Calu3 (cell line): ENCODE data around the gene SLAMF1. TPM values are rescaled to one million over a fixed set of nuclear protein-coding genes. Genes with fewer than 3 reads are reported as not detected.

Experiments used
- BruUV-seq: library from RNA; stranded (reverse); fragments of 400-500 nt; replicated peaks from 2 replicates; lab custom pipeline; 2021; lab: Mats Ljungman, UMichigan
- CTCF ChIA-PET: fragments of 300-600 bp; sonication (Branson Sonifier 250); formaldehyde crosslinking; loops from one replicate; lab custom pipeline; 2022; ENCODE audit warnings: antibody characterized with exemption; lab: Charles Lee
- DNase-seq: peaks from one replicate; pipeline ENCODE4 v3.0.0; 2022
- H3K27ac Mint-ChIP-seq: one replicate; pipeline ENCODE4 v1.8.0; 2022; ENCODE audit warnings: mixed read lengths; ENCODE audit not compliant: unreplicated experiment
- H3K27me3 Mint-ChIP-seq: one replicate; pipeline ENCODE4 v1.8.0; 2022; ENCODE audit warnings: mixed read lengths; ENCODE audit not compliant: unreplicated experiment
- H3K36me3 Mint-ChIP-seq: one replicate; pipeline ENCODE4 v1.8.0; 2022; ENCODE audit warnings: mild to moderate bottlenecking, moderate library complexity, mixed read lengths; ENCODE audit not compliant: insufficient read depth, unreplicated experiment
- H3K4me1 Mint-ChIP-seq: one replicate; pipeline ENCODE4 v1.8.0; 2022; ENCODE audit warnings: mild to moderate bottlenecking, low read depth, mixed read lengths; ENCODE audit not compliant: unreplicated experiment
- H3K4me3 Mint-ChIP-seq: one replicate; pipeline ENCODE4 v1.8.0; 2022; ENCODE audit warnings: mild to moderate bottlenecking, low read depth, moderate library complexity, mixed read lengths; ENCODE audit not compliant: unreplicated experiment
- H3K9me3 Mint-ChIP-seq: one replicate; pipeline ENCODE4 v1.8.0; 2022; ENCODE audit warnings: low read depth, mixed read lengths; ENCODE audit not compliant: unreplicated experiment
- intact Hi-C: fragments of 100-400 bp; cut with micrococcal nuclease; formaldehyde crosslinking; loops from one replicate; pipeline ENCODE4 v1.10.0; 2022; ENCODE audit not compliant: unreplicated experiment
- total RNA-seq: library from RNA; stranded (reverse); gene quantifications from 2 replicates; pipeline ENCODE4 v1.2.3, GENCODE V29; 2022
- TF ChIP-seq, protein P1 (sequence below): fragments of 200-600 bp; IDR thresholded peaks from one replicate; pipeline ENCODE4 v1.8.0; 2022; ENCODE audit warnings: antibody characterized with exemption; ENCODE audit not compliant: unreplicated experiment

SLAMF1 gene
- total RNA-seq, 1 experiment from 2014 or later = not detected

GRCh38 chr1:160651433-160652064, 4.7 kb upstream of the SLAMF1 start:
- intact Hi-C loops = no loop called here

DNA sequence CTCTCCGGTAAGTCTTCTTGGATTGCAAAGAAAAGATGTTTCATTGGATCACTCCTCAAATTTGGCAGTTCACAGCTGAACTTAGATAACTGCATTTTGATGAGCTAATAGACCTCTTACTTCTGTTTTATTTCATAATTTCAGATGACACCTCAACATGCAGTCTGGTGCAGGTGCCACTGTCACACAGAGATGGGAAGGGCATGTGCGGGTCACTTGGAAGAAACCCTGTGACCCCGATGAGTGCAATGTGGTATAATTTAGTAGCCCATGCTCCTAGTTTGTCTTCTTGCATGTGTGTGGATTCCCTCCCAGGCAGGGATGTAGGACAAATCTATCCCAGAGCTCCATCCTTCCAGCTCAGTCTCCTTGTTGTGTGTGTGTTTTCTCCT, 481 bp upstream of the SLAMF1 start:
- Mint-ChIP-seq H3K27me3 (peaks cover 76% of the 10 kb centered on the region), H3K4me1 (no peaks in the 10 kb centered on the region), H3K4me3 (no peak overlapping the region), H3K36me3 (no peaks in the 10 kb centered on the region), H3K27ac (no peak overlapping the region), H3K9me3 (no peaks in the 10 kb centered on the region)
- intact Hi-C loops = no loop called here
- CTCF ChIA-PET = no interaction called here
- TF ChIP-seq, protein P1, sequence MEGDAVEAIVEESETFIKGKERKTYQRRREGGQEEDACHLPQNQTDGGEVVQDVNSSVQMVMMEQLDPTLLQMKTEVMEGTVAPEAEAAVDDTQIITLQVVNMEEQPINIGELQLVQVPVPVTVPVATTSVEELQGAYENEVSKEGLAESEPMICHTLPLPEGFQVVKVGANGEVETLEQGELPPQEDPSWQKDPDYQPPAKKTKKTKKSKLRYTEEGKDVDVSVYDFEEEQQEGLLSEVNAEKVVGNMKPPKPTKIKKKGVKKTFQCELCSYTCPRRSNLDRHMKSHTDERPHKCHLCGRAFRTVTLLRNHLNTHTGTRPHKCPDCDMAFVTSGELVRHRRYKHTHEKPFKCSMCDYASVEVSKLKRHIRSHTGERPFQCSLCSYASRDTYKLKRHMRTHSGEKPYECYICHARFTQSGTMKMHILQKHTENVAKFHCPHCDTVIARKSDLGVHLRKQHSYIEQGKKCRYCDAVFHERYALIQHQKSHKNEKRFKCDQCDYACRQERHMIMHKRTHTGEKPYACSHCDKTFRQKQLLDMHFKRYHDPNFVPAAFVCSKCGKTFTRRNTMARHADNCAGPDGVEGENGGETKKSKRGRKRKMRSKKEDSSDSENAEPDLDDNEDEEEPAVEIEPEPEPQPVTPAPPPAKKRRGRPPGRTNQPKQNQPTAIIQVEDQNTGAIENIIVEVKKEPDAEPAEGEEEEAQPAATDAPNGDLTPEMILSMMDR = no peak
- DNase-seq = no peak
- BruUV-seq = no TSS peak

More at GRCh38 chr1:160651433-160652064, 4.7 kb upstream of the SLAMF1 start:
- Mint-ChIP-seq H3K4me1 (no peaks in the 10 kb centered on the region), H3K4me3 (no peak overlapping the region), H3K27ac (no peak overlapping the region), H3K27me3 (peaks cover 71% of the 10 kb centered on the region), H3K9me3 (no peaks in the 10 kb centered on the region), H3K36me3 (no peaks in the 10 kb centered on the region)
- CTCF ChIA-PET = no interaction called here
- BruUV-seq = no TSS peak
- DNase-seq = no peak
- TF ChIP-seq, protein P1 = no peak

DNA sequence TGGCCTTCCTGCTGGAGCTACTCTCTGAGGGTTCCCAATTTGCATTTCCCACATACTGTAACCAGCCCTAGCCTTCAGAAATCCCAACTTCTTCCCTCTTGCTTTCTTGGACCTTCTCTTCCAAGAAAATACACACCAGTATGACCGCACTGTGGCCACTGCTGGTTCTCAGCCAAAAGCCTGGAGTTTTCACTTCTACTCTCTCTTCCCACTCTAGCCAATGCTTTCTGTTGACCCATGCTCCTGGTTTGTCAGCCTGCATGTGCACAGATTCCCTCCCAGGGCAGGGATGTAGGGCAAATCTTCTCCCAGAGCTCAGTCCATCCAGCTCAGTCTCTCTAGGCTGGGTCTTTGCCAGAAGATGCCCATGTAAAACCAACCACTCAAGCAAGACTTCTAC, 664 bp downstream of the SLAMF1 start:
- Mint-ChIP-seq H3K4me3 (no peak overlapping the region), H3K36me3 (no peaks in the 10 kb centered on the region), H3K9me3 (no peaks in the 10 kb centered on the region), H3K27me3 (peaks cover 69% of the 10 kb centered on the region), H3K27ac (no peak overlapping the region), H3K4me1 (no peaks in the 10 kb centered on the region)
- BruUV-seq = no TSS peak
- DNase-seq = no peak
- intact Hi-C loops = no loop called here
- CTCF ChIA-PET = no interaction called here
- TF ChIP-seq, protein P1 = no peak

DNA sequence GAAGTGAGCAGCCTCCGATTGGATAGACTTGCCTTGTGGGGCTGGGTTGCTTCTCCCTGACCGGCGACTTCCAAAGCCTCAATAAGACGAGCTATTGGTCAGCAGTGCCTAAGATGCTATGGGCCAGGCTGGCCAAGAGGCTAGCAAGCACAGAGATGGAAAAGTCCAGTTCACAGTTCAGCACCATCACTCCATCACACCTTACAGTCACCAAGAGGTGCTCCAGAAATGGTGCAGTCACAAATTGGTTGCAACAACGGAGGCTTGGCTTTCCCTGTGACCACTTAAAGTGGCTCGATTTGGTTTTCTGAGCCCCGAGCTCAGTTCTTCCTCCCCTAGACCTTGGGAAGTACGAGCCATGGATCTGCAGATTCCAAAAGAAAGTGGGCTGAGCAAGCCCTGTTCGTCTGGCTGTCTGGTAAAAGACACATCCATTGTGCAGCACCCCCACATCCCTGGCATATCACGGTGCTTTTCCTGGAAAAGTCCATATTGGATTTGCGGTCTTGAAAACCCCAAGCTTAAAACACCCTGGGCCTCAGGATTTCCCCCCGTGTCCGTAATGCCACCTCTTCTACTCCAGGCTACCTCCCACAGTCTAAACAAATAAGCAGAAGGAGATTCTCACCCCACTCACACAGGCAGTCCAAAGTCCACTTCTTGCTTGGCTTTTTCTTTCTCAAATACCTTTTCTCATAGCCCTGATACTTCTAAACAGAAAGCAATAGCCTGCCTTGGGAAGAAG, 1.3 kb downstream of the SLAMF1 start:
- intact Hi-C loops = no loop called here
- Mint-ChIP-seq H3K27ac (no peak overlapping the region), H3K4me1 (no peaks in the 10 kb centered on the region), H3K27me3 (peaks cover 63% of the 10 kb centered on the region), H3K4me3 (no peak overlapping the region), H3K36me3 (no peaks in the 10 kb centered on the region), H3K9me3 (no peaks in the 10 kb centered on the region)
- BruUV-seq = no TSS peak
- no peak for DNase-seq
- CTCF ChIA-PET = no interaction called here
- TF ChIP-seq, protein P1 = no peak
